Measurements from ENCODE around the gene ITGB1.

- TF ChIP-seq CTCF (IDR thresholded peaks at IDR 0.05): no peak
- no peak for TF ChIP-seq POLR2A (IDR thresholded peaks at IDR 0.05)
Measured at GRCh38 chr10:32990811-32991210, 32.8 kb upstream of the ITGB1 start.
